GM23338 (cell line): ENCODE data around the gene NTN3. TPM values are rescaled to one million over a fixed set of nuclear protein-coding genes. Genes with fewer than 3 reads are reported as not detected.

ENCODE experiments used
- ATAC-seq: fragments of 200-7000 bp; cut with Tn5 transposase; 3 replicates; pipeline ENCODE4 v1.9.1; 2020
- DNase-seq: peaks from one replicate; pipeline ENCODE4 v3.0.0-alpha.2; 2015; ENCODE audit warnings: low spot score
- H2AFZ ChIP-seq: fragments of 200-600 bp; sonication (generic); 2 replicates; pipeline ENCODE4 v1.8.0; 2016; ENCODE audit warnings: antibody characterized with exemption, mild to moderate bottlenecking, moderate library complexity
- H3F3A ChIP-seq: fragments of 200-600 bp; sonication (generic); replicated peaks from 2 replicates; pipeline ENCODE4 v1.8.0; 2017; ENCODE audit warnings: antibody characterized with exemption, mixed run types, low read depth
- H3K27ac ChIP-seq: fragments of 200-600 bp; sonication (generic); 2 replicates; pipeline ENCODE4 v1.6.1; 2016; ENCODE audit warnings: low read depth
- H3K27me3 ChIP-seq: fragments of 200-600 bp; sonication (generic); 2 replicates; pipeline ENCODE4 v1.8.0; 2016; ENCODE audit warnings: mild to moderate bottlenecking, mixed run types, moderate library complexity; ENCODE audit not compliant: insufficient read depth
- H3K36me3 ChIP-seq: fragments of 200-600 bp; sonication (generic); 2 replicates; pipeline ENCODE4 v1.8.0; 2016; ENCODE audit warnings: mild to moderate bottlenecking; ENCODE audit not compliant: insufficient read depth
- H3K4me1 ChIP-seq: fragments of 200-600 bp; sonication (generic); 2 replicates; pipeline ENCODE4 v1.8.0; 2016; ENCODE audit warnings: mild to moderate bottlenecking, moderate library complexity; ENCODE audit not compliant: insufficient read depth
- H3K4me2 ChIP-seq: fragments of 200-600 bp; sonication (generic); 2 replicates; pipeline ENCODE4 v1.7.1; 2017; ENCODE audit warnings: mixed run types
- H3K4me3 ChIP-seq: fragments of 200-600 bp; sonication (generic); 2 replicates; pipeline ENCODE4 v1.6.1; 2016; ENCODE audit warnings: mixed run types
- H3K79me2 ChIP-seq: fragments of 200-600 bp; sonication (generic); replicated peaks from 2 replicates; pipeline ENCODE4 v1.8.0; 2017; ENCODE audit warnings: mild to moderate bottlenecking; ENCODE audit not compliant: insufficient read depth
- H3K9me2 ChIP-seq: fragments of 200-600 bp; sonication (generic); 2 replicates; pipeline ENCODE4 v1.8.0; 2017; ENCODE audit not compliant: insufficient read depth
- H4K20me1 ChIP-seq: fragments of 200-600 bp; sonication (generic); replicated peaks from 2 replicates; pipeline ENCODE4 v1.8.0; 2017; ENCODE audit warnings: mild to moderate bottlenecking; ENCODE audit not compliant: insufficient read depth
- H3K27ac Mint-ChIP-seq: 2 replicates; pipeline ENCODE4 v1.8.0; 2020; ENCODE audit warnings: inconsistent platforms, mild to moderate bottlenecking, moderate library complexity, mixed read lengths
- H3K27me3 Mint-ChIP-seq: 3 replicates; pipeline ENCODE4 v1.8.0; 2022; ENCODE audit warnings: low read depth, mild to moderate bottlenecking, moderate library complexity, mixed read lengths, inconsistent platforms; ENCODE audit not compliant: insufficient read depth, poor library complexity
- H3K36me3 Mint-ChIP-seq: 3 replicates; pipeline ENCODE4 v1.8.0; 2021; ENCODE audit warnings: low read depth, mild to moderate bottlenecking, inconsistent platforms, moderate library complexity, mixed read lengths
- H3K4me1 Mint-ChIP-seq: 3 replicates; pipeline ENCODE4 v1.8.0; 2020; ENCODE audit warnings: mild to moderate bottlenecking, inconsistent platforms, mixed read lengths
- H3K4me3 Mint-ChIP-seq: 3 replicates; pipeline ENCODE4 v1.8.0; 2021; ENCODE audit warnings: moderate library complexity, mild to moderate bottlenecking, inconsistent platforms, mixed read lengths
- H3K9me3 Mint-ChIP-seq: 3 replicates; pipeline ENCODE4 v1.8.0; 2020; ENCODE audit warnings: moderate library complexity, mild to moderate bottlenecking, inconsistent platforms, mixed read lengths
- CTCF ChIP-seq, 2 experiments: fragments of 200-600 bp in 1 of 2; sonication (generic) in 1 of 2; conservative IDR thresholded peaks; 2 replicates each; pipeline versions ENCODE4 v1.5.1 to v1.6.1; 2016 to 2017; ENCODE audit warnings: antibody characterized with exemption in 2 of 2, low read depth in 2 of 2, mild to moderate bottlenecking in 2 of 2, moderate library complexity in 1 of 2
- EZH2 ChIP-seq: fragments of 200-600 bp; sonication (generic); IDR thresholded peaks from one replicate; pipeline ENCODE4 v1.8.0; 2017; ENCODE audit warnings: antibody characterized with exemption, mild to moderate bottlenecking, low read depth; ENCODE audit not compliant: unreplicated experiment
- EZH2phosphoT487 ChIP-seq: fragments of 200-600 bp; sonication (generic); IDR thresholded peaks from one replicate; pipeline ENCODE4 v1.8.1; 2018; ENCODE audit warnings: antibody characterized with exemption; ENCODE audit not compliant: unreplicated experiment
- JUNB ChIP-seq: IDR thresholded peaks from one replicate; pipeline ENCODE4 v1.6.1; 2016; ENCODE audit warnings: antibody characterized with exemption; ENCODE audit not compliant: unreplicated experiment
- NANOG ChIP-seq: IDR thresholded peaks from 2 replicates; pipeline ENCODE4 v1.6.1; 2016; ENCODE audit warnings: antibody characterized with exemption, borderline replicate concordance
- REST ChIP-seq: IDR thresholded peaks from one replicate; pipeline ENCODE4 v1.6.1; 2018; ENCODE audit warnings: antibody characterized with exemption; ENCODE audit not compliant: unreplicated experiment
- STAT1 ChIP-seq: IDR thresholded peaks from one replicate; pipeline ENCODE4 v1.6.1; 2016; ENCODE audit warnings: antibody characterized with exemption; ENCODE audit not compliant: unreplicated experiment
- ZNF114 ChIP-seq: fragments of 250-450 bp; sonication (Bioruptor Pico); IDR thresholded peaks from 2 replicates; pipeline ENCODE4 v1.5.0; 2020; ENCODE audit warnings: mild to moderate bottlenecking, moderate library complexity
- ZNF462 ChIP-seq: fragments of 250-450 bp; sonication (Bioruptor Pico); IDR thresholded peaks from 2 replicates; pipeline ENCODE4 v1.5.0; 2020; ENCODE audit warnings: mild to moderate bottlenecking, moderate library complexity
- polyA plus RNA-seq: library from polyadenylated mRNA; unstranded; fragments of >200 nt; fragmentation: Nextera tagmentation; extraction: Ambion mirVana; gene quantifications from 2 replicates; pipeline ENCODE4 v1.2.1, GENCODE V29; 2016
- total RNA-seq: library from RNA; depleted of rRNA; stranded (reverse); fragments of >200 nt; shearing (Covaris generic); gene quantifications from 2 replicates; pipeline ENCODE4 v1.2.3, GENCODE V29; 2014

The NTN3 gene
- total and polyA plus RNA-seq, 2 experiments from 2014 or later, result 0.10 to 1.7 TPM

- peaks cover 7% of the 10 kb centered on the region; the same call in 1 of the 2 replicates for H3K36me3 ChIP-seq
- peaks cover 11% of the 10 kb centered on the region; the same call in 1 of the 2 replicates for H3F3A ChIP-seq
- no peak for TF ChIP-seq ZNF114 (CRISPR knock-in tag)
- TF ChIP-seq JUNB, result no peak
- no peak for TF ChIP-seq REST
- TF ChIP-seq EZH2, result no peak
- no peak for TF ChIP-seq STAT1
- TF ChIP-seq ZNF462 (CRISPR knock-in tag), result no peak
- TF ChIP-seq CTCF (conservative IDR thresholded peaks at IDR 0.05; ENCODE audit: low read depth in 2 of 2), result no peak
- no peak for TF ChIP-seq NANOG
- TF ChIP-seq EZH2phosphoT487, result no peak
Measured at GRCh38 chr16:2452650-2453049, 18.4 kb upstream of the NTN3 start.

More at GRCh38 chr16:2452650-2453049, 18.4 kb upstream of the NTN3 start:
- Histone ChIP-seq H3K4me1 (no peaks in the 10 kb centered on the region), H3K27me3 (no peaks in the 10 kb centered on the region), H4K20me1 (peaks cover 1% of the 10 kb centered on the region; the same call in 1 of the 2 replicates), H3K4me3 (no peak overlapping the region), H3K79me2 (no peaks in the 10 kb centered on the region), H2AFZ (no peak overlapping the region), H3K9me2 (no peaks in the 10 kb centered on the region), H3K4me2 (no peak overlapping the region), H3K27ac (no peak overlapping the region)
- no peak for ATAC-seq
- no peak for DNase-seq
- Mint-ChIP-seq H3K9me3 (no peaks in the 10 kb centered on the region), H3K27me3 (peaks cover 17% of the 10 kb centered on the region), H3K4me1 (peaks cover 1% of the 10 kb centered on the region; the same call in 1 of the 3 replicates), H3K36me3 (peaks cover 72% of the 10 kb centered on the region), H3K27ac (no peak overlapping the region), H3K4me3 (no peak overlapping the region)
